WTC11 (cell line): ENCODE data around the gene FGF3. TPM values are rescaled to one million over a fixed set of nuclear protein-coding genes. Genes with fewer than 3 reads are reported as not detected.

Experiments used
- ATAC-seq: fragments of 200-7000 bp; cut with Tn5 transposase; 2 replicates; pipeline ENCODE4 v1.10.0; 2021; ENCODE audit warnings: mild to moderate bottlenecking, moderate library complexity
- CTCF ChIA-PET: fragments of 300-600 bp; sonication (Branson Sonifier 250); formaldehyde crosslinking; loops from one replicate; lab custom pipeline; 2021; ENCODE audit warnings: antibody characterized with exemption; lab: Charles Lee
- POLR2A ChIA-PET: fragments of 350-600 bp; sonication (Branson Sonifier 250); formaldehyde crosslinking; loops from one replicate; lab custom pipeline; 2021; ENCODE audit warnings: antibody characterized with exemption; lab: Charles Lee
- DNase-seq: peaks from one replicate; pipeline ENCODE4 v3.0.0; 2021; ENCODE audit warnings: low spot score
- H3K27ac Mint-ChIP-seq: 2 replicates; pipeline ENCODE4 v1.8.0; 2021; ENCODE audit warnings: mixed read lengths
- H3K27me3 Mint-ChIP-seq: 2 replicates; pipeline ENCODE4 v1.8.0; 2021; ENCODE audit warnings: low read depth, mild to moderate bottlenecking, moderate library complexity, mixed read lengths
- H3K36me3 Mint-ChIP-seq: 2 replicates; pipeline ENCODE4 v1.8.0; 2021; ENCODE audit warnings: mixed read lengths
- H3K4me1 Mint-ChIP-seq: 2 replicates; pipeline ENCODE4 v1.8.0; 2022; ENCODE audit warnings: mixed read lengths
- H3K4me3 Mint-ChIP-seq: 2 replicates; pipeline ENCODE4 v1.8.0; 2021; ENCODE audit warnings: mild to moderate bottlenecking, moderate library complexity, mixed read lengths
- H3K9me3 Mint-ChIP-seq: 2 replicates; pipeline ENCODE4 v1.8.0; 2021; ENCODE audit warnings: mixed read lengths
- ATF1 ChIP-seq: sonication (generic); formaldehyde crosslinking; IDR thresholded peaks from 2 replicates; pipeline ENCODE4 v1.8.1; 2023; ENCODE audit warnings: mild to moderate bottlenecking, moderate library complexity, missing genetic modification reagents
- FOXJ3 ChIP-seq: sonication (generic); formaldehyde crosslinking; IDR thresholded peaks from 2 replicates; pipeline ENCODE4 v1.9.0; 2021; ENCODE audit warnings: missing genetic modification reagents, mild to moderate bottlenecking, borderline replicate concordance
- NFE2L1 ChIP-seq: sonication (generic); formaldehyde crosslinking; IDR thresholded peaks from 2 replicates; pipeline ENCODE4 v1.8.1; 2023; ENCODE audit warnings: missing genetic modification reagents
- RORB ChIP-seq: fragments of 250-450 bp; sonication (Bioruptor Pico); IDR thresholded peaks from 2 replicates; pipeline ENCODE4 v1.9.0; 2021; ENCODE audit warnings: mild to moderate bottlenecking
- SMAD3 ChIP-seq: sonication (generic); formaldehyde crosslinking; IDR thresholded peaks from 2 replicates; pipeline ENCODE4 v1.8.0; 2022; ENCODE audit warnings: missing genetic modification reagents, mild to moderate bottlenecking, borderline replicate concordance
- TEAD4 ChIP-seq: sonication (generic); formaldehyde crosslinking; IDR thresholded peaks from 2 replicates; pipeline ENCODE4 v1.8.0; 2022; ENCODE audit warnings: mild to moderate bottlenecking, missing genetic modification reagents
- ZNF232 ChIP-seq: sonication (generic); formaldehyde crosslinking; IDR thresholded peaks from 2 replicates; pipeline ENCODE4 v1.8.0; 2022; ENCODE audit warnings: mild to moderate bottlenecking, missing genetic modification reagents
- total RNA-seq: library from RNA; stranded (reverse); gene quantifications from 3 replicates; pipeline ENCODE4 v1.2.3, GENCODE V29; 2021
- TF ChIP-seq, protein P1 (sequence below): sonication (generic); formaldehyde crosslinking; conservative IDR thresholded peaks from 2 replicates; pipeline ENCODE4 v1.8.1; 2023; ENCODE audit warnings: mild to moderate bottlenecking, low read depth, missing genetic modification reagents, moderate library complexity
- TF ChIP-seq, protein P2 (sequence below): sonication (generic); formaldehyde crosslinking; IDR thresholded peaks from 2 replicates; pipeline ENCODE4 v1.8.1; 2023; ENCODE audit warnings: mild to moderate bottlenecking, missing genetic modification reagents, moderate library complexity
- TF ChIP-seq, protein P3 (sequence below): sonication (generic); formaldehyde crosslinking; IDR thresholded peaks from 2 replicates; pipeline ENCODE4 v1.8.0; 2022; ENCODE audit warnings: mild to moderate bottlenecking, missing genetic modification reagents
- TF ChIP-seq, protein P4 (sequence below): fragments of 250-450 bp; sonication (Bioruptor Pico); IDR thresholded peaks from 2 replicates; pipeline ENCODE4 v1.9.0; 2021; ENCODE audit warnings: mild to moderate bottlenecking
- TF ChIP-seq, protein P5 (sequence below): sonication (generic); formaldehyde crosslinking; conservative IDR thresholded peaks from 2 replicates; pipeline ENCODE4 v1.8.1; 2022; ENCODE audit warnings: mild to moderate bottlenecking, missing genetic modification reagents
- TF ChIP-seq, protein P6 (sequence below): fragments of 200-600 bp; IDR thresholded peaks from 2 replicates; pipeline ENCODE4 v1.8.0; 2022; ENCODE audit warnings: antibody characterized with exemption
- TF ChIP-seq, protein P7 (sequence below): fragments of 250-450 bp; sonication (Bioruptor Pico); IDR thresholded peaks from 2 replicates; pipeline ENCODE4 v1.9.0; 2021; ENCODE audit warnings: mild to moderate bottlenecking, borderline replicate concordance
- TF ChIP-seq, protein P8 (sequence below): fragments of 250-450 bp; sonication (Bioruptor Pico); IDR thresholded peaks from 2 replicates; pipeline ENCODE4 v1.8.0; 2021; ENCODE audit warnings: mild to moderate bottlenecking

FGF3 gene
- total RNA-seq, 1 experiment from 2014 or later = not detected

DNA sequence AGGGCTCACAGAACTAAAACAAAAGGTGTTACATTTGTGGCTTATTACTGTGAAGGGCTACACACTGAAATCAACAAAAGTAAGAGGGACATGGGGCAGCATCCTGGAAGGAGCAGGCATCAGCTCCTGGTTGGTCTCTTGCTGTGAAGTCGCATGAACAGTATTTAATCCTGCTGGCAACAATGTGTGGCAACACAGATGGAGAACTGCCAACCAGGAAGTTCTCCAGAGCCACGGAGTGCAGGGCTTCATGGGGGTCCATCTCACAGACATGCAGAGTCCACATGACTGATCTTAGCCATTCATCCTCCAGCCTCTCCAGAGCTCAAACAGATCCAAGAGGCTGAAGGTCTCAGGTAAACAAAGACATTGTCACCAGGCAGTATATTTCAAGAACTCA, 32.8 kb upstream of the FGF3 start (continued):
- TF ChIP-seq, protein P1, sequence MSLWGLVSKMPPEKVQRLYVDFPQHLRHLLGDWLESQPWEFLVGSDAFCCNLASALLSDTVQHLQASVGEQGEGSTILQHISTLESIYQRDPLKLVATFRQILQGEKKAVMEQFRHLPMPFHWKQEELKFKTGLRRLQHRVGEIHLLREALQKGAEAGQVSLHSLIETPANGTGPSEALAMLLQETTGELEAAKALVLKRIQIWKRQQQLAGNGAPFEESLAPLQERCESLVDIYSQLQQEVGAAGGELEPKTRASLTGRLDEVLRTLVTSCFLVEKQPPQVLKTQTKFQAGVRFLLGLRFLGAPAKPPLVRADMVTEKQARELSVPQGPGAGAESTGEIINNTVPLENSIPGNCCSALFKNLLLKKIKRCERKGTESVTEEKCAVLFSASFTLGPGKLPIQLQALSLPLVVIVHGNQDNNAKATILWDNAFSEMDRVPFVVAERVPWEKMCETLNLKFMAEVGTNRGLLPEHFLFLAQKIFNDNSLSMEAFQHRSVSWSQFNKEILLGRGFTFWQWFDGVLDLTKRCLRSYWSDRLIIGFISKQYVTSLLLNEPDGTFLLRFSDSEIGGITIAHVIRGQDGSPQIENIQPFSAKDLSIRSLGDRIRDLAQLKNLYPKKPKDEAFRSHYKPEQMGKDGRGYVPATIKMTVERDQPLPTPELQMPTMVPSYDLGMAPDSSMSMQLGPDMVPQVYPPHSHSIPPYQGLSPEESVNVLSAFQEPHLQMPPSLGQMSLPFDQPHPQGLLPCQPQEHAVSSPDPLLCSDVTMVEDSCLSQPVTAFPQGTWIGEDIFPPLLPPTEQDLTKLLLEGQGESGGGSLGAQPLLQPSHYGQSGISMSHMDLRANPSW (CRISPR knock-in tag) = no peak
- TF ChIP-seq, protein P2, sequence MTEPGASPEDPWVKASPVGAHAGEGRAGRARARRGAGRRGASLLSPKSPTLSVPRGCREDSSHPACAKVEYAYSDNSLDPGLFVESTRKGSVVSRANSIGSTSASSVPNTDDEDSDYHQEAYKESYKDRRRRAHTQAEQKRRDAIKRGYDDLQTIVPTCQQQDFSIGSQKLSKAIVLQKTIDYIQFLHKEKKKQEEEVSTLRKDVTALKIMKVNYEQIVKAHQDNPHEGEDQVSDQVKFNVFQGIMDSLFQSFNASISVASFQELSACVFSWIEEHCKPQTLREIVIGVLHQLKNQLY (CRISPR knock-in tag) = no peak
- TF ChIP-seq, protein P3, sequence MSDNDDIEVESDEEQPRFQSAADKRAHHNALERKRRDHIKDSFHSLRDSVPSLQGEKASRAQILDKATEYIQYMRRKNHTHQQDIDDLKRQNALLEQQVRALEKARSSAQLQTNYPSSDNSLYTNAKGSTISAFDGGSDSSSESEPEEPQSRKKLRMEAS (CRISPR knock-in tag) = no peak
- TF ChIP-seq FOXJ3 (CRISPR knock-in tag) = no peak
- TF ChIP-seq, protein P4, sequence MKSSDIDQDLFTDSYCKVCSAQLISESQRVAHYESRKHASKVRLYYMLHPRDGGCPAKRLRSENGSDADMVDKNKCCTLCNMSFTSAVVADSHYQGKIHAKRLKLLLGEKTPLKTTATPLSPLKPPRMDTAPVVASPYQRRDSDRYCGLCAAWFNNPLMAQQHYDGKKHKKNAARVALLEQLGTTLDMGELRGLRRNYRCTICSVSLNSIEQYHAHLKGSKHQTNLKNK (CRISPR knock-in tag) = no peak

DNA sequence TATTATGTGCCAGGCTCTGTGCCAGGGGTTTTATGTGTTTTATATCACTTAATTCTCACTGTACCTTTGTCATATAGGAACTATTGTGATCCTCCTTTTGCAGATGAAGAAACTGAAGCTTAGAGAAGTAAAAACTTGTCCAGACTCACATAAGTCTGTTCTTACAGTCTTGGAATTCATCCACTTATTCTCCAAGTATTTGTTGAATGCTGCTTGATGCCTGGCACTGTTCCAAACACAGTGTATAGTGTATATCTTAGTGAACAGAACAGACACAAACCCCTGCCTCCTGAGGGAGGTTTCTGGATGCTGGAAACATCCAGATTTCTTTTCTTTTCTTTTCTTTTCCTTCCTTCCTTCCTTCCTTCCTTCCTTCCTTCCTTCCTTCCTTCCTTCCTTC, 29.0 kb upstream of the FGF3 start:
- Mint-ChIP-seq H3K9me3 (peaks cover 9% of the 10 kb centered on the region), H3K27ac (no peak overlapping the region), H3K27me3 (peaks cover 16% of the 10 kb centered on the region), H3K36me3 (peaks cover 3% of the 10 kb centered on the region; the same call in 1 of the 2 replicates), H3K4me1 (no peaks in the 10 kb centered on the region; the same call in 1 of the 2 replicates), H3K4me3 (no peak overlapping the region)
- DNase-seq (no peak), ATAC-seq (no peak)
- ChIA-PET CTCF (no interaction called here), POLR2A (no interaction called here)
- TF ChIP-seq, protein P5, sequence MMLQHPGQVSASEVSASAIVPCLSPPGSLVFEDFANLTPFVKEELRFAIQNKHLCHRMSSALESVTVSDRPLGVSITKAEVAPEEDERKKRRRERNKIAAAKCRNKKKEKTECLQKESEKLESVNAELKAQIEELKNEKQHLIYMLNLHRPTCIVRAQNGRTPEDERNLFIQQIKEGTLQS (CRISPR knock-in tag) = no peak
- TF ChIP-seq, protein P3 (CRISPR knock-in tag) = no peak
- TF ChIP-seq FOXJ3 (CRISPR knock-in tag) (no peak), ATF1 (CRISPR knock-in tag) (no peak), ZNF232 (no peak), TEAD4 (no peak), NFE2L1 (CRISPR knock-in tag) (no peak), RORB (no peak), SMAD3 (CRISPR knock-in tag) (no peak)
- TF ChIP-seq, protein P6, sequence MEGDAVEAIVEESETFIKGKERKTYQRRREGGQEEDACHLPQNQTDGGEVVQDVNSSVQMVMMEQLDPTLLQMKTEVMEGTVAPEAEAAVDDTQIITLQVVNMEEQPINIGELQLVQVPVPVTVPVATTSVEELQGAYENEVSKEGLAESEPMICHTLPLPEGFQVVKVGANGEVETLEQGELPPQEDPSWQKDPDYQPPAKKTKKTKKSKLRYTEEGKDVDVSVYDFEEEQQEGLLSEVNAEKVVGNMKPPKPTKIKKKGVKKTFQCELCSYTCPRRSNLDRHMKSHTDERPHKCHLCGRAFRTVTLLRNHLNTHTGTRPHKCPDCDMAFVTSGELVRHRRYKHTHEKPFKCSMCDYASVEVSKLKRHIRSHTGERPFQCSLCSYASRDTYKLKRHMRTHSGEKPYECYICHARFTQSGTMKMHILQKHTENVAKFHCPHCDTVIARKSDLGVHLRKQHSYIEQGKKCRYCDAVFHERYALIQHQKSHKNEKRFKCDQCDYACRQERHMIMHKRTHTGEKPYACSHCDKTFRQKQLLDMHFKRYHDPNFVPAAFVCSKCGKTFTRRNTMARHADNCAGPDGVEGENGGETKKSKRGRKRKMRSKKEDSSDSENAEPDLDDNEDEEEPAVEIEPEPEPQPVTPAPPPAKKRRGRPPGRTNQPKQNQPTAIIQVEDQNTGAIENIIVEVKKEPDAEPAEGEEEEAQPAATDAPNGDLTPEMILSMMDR = no peak
- TF ChIP-seq, protein P1 (CRISPR knock-in tag) = no peak
- TF ChIP-seq, protein P7, sequence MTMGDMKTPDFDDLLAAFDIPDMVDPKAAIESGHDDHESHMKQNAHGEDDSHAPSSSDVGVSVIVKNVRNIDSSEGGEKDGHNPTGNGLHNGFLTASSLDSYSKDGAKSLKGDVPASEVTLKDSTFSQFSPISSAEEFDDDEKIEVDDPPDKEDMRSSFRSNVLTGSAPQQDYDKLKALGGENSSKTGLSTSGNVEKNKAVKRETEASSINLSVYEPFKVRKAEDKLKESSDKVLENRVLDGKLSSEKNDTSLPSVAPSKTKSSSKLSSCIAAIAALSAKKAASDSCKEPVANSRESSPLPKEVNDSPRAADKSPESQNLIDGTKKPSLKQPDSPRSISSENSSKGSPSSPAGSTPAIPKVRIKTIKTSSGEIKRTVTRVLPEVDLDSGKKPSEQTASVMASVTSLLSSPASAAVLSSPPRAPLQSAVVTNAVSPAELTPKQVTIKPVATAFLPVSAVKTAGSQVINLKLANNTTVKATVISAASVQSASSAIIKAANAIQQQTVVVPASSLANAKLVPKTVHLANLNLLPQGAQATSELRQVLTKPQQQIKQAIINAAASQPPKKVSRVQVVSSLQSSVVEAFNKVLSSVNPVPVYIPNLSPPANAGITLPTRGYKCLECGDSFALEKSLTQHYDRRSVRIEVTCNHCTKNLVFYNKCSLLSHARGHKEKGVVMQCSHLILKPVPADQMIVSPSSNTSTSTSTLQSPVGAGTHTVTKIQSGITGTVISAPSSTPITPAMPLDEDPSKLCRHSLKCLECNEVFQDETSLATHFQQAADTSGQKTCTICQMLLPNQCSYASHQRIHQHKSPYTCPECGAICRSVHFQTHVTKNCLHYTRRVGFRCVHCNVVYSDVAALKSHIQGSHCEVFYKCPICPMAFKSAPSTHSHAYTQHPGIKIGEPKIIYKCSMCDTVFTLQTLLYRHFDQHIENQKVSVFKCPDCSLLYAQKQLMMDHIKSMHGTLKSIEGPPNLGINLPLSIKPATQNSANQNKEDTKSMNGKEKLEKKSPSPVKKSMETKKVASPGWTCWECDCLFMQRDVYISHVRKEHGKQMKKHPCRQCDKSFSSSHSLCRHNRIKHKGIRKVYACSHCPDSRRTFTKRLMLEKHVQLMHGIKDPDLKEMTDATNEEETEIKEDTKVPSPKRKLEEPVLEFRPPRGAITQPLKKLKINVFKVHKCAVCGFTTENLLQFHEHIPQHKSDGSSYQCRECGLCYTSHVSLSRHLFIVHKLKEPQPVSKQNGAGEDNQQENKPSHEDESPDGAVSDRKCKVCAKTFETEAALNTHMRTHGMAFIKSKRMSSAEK (CRISPR knock-in tag) = no peak
- TF ChIP-seq, protein P8, sequence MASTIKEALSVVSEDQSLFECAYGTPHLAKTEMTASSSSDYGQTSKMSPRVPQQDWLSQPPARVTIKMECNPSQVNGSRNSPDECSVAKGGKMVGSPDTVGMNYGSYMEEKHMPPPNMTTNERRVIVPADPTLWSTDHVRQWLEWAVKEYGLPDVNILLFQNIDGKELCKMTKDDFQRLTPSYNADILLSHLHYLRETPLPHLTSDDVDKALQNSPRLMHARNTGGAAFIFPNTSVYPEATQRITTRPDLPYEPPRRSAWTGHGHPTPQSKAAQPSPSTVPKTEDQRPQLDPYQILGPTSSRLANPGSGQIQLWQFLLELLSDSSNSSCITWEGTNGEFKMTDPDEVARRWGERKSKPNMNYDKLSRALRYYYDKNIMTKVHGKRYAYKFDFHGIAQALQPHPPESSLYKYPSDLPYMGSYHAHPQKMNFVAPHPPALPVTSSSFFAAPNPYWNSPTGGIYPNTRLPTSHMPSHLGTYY (CRISPR knock-in tag) = no peak
